Choroid plexus epithelial cell (primary cell): Measurements from ENCODE around the gene SCYGR8.

Experiments used
- DNase-seq: peaks from one replicate; pipeline ENCODE4 v3.0.0-alpha.2; 2010; ENCODE audit warnings: low read depth
- H3K4me3 ChIP-seq: 2 replicates; pipeline ENCODE4 v1.5.1; 2011; ENCODE audit warnings: low read depth, mild to moderate bottlenecking, control low read depth, low read length, moderate library complexity
- TF ChIP-seq, protein P1 (sequence below): conservative IDR thresholded peaks from 2 replicates; pipeline ENCODE4 v1.5.1; 2011; ENCODE audit warnings: low read depth, mild to moderate bottlenecking, control low read depth, inconsistent platforms, low read length, moderate library complexity

The SCYGR8 gene

DNA sequence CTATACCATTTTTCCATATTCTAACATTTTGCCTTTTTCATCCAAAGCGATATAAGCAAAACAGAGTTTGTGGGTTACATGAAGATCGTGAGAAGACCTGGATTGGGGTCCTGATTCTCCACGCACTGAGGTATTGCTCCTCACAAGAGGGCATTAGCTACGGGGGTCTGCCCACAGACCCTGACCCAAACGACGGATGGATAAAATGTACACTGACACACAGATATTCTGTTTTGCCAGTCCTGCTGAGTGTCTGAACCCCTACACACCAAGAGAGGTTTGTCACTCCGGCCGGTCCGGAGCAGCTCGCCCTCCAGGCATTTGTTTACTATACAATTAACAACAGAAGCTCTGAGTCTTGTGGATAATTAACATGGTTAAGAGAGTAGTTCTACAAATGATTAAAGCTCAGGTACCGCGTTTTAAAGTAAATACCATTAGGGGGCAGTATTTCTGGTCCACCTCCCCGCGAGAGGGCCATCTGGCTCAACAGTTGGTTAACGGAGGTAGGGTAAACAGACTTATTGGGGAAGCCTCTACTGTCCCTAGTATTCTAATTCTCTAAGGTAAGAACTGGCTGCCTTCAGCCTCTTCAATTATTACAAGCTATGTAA, 28.4 kb downstream of the SCYGR8 start:
- TF ChIP-seq, protein P1, sequence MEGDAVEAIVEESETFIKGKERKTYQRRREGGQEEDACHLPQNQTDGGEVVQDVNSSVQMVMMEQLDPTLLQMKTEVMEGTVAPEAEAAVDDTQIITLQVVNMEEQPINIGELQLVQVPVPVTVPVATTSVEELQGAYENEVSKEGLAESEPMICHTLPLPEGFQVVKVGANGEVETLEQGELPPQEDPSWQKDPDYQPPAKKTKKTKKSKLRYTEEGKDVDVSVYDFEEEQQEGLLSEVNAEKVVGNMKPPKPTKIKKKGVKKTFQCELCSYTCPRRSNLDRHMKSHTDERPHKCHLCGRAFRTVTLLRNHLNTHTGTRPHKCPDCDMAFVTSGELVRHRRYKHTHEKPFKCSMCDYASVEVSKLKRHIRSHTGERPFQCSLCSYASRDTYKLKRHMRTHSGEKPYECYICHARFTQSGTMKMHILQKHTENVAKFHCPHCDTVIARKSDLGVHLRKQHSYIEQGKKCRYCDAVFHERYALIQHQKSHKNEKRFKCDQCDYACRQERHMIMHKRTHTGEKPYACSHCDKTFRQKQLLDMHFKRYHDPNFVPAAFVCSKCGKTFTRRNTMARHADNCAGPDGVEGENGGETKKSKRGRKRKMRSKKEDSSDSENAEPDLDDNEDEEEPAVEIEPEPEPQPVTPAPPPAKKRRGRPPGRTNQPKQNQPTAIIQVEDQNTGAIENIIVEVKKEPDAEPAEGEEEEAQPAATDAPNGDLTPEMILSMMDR, result peak; percentile 50
- H3K4me3 ChIP-seq, result no peak overlapping the region
- DNase-seq, result peak; percentile 23

DNA sequence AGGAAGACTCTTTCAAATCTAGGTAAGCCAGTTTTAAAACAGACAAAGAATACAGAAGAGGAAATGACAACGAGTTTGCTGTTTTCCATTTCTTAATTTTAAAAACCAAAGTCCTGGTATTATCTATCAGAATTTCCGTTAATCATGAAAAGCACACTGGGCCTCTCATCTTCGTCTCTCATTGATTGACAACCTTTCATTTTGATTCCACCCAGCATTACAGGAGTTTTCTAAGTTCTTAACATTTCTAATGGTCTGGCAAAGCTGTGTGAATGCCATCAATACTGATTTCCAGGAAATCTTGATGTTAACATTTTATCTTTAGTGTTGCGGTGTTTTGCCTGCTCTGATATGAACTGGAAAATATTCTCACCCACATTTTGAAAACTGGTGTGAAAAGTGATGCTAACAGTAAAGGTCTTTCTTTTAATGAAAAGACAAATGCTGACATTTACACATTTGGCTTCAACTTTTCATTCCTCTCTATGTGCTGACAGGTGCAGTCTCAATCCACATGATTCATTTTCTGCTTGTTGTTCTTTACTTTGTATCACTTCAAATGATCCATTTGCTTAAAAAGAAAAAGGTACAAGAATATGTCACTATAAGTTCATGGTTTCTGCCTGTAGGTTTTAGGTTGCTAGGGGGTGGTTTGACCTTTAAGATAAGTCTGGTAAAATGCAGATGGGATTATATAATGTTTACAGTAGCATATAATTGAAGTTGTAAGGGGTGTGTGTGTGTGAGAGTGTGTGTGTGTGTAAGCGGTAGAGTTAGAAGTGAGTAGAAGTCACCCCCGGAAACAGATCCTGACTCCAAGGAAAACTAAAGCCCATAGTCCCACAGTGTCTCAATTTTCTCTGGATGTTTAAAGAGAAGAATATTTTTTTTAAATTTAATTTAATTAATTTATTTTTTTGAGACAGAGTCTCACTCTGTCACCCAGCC, 29.5 kb downstream of the SCYGR8 start:
- no peak for DNase-seq
- TF ChIP-seq, protein P1, result no peak
- H3K4me3 ChIP-seq, result no peak overlapping the region

DNA sequence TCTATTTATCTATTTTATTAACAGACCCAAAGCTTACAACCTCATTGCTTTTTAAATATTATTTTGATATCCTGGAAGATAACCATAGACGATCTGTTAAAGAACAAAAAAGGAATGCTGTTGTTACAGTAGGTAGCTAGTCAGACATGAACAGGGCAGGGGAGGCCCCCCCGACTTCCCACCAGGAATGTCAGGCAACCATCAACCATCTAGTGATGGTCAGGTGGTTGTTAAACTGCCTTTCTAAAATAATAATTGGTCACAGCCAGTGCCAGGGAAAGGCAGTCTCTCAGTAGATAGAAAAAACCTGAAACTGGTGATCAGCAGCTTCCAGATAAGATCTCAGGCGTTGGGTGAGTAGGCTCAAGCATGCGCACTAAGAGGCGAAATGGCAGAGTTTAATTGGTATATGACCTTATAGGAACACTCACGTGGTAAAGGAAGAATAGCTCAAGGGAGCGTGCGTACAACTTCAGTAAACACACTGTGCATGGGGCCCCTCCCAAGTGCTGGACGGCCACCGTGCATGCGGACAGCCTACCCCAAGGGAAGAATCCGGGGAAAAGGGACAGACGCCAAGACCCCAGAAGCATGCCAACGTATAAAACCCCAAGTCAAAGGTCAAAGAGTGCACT, 35.4 kb downstream of the SCYGR8 start:
- DNase-seq, result no peak
- TF ChIP-seq, protein P1, result no peak
- H3K4me3 ChIP-seq, result no peak overlapping the region

DNA sequence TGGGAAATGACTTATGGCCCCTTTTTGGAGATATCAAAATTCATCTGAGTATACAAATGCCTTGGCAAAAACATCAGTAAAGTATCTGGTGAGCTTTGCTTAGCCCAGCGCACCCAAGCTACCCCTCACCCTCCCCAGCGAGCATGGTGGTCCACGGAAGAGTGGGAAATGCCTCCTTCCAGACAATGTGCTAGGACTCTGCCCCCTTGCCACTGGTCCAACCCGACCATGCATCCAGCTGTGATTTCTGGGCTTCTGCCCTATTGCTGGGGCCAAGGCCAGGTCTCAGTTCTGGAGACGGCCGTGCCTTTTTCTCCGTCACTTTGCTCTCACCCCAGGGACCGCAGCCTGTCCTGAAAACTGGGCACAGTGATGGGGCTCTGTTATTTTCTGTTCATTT, 36.1 kb downstream of the SCYGR8 start:
- H3K4me3 ChIP-seq, result no peak overlapping the region
- DNase-seq, result no peak
- TF ChIP-seq, protein P1, result no peak

DNA sequence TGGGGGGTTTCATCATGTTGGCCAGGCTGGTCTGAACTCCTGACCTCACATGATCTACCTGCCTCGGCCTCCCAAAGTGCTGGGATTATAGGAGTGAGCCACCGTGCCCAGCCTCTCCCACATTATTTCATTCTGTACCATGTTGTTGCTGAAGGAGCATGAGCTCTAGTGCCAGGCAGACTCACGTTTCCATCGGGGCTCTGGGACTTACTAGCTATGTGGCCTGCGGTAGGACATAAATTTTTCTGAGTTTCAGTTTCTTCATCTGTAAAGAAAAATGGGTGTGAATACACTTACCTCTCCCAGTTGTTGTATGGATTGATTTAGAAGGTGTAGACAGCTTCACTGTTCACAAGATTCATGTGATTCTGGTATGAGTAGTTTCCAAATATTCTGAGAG, 37.1 kb downstream of the SCYGR8 start:
- TF ChIP-seq, protein P1, result no peak
- no peak overlapping the region for H3K4me3 ChIP-seq
- no peak for DNase-seq

DNA sequence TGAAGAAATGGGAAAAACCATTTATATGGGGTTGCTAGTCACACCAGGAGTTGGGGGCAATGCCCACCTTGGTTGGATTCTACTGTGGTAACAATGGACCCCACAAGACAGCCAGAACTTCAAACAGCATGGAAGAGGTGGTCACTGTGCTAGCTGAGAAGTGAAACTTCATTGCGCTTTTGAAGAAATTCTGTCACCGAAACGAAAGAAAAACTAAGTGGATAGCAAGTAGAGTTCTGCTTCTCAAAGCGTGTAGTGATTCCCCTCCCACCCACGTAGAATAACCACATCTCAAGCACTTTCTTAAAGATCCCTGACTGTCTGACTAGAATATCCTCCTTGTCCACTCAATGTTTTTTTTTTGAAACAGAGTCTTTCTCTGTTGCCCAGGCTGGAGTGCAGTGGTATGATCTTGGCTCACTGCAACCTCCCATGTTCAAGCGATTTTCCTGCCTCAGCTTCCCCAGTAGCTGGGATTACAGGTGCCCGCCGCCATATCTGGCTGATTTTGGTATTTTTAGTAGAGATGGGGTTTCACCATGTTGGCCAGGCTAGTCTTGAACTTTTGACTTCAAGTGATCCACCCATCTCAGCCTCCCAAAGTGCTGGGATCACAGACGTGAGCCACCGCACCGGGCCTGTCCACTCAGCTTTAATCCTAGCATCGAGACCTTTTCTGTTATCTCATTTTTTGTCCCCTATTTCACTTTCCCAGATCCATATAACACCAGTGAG, 37.9 kb downstream of the SCYGR8 start:
- TF ChIP-seq, protein P1, result no peak
- no peak overlapping the region for H3K4me3 ChIP-seq
- DNase-seq, result no peak
